HG03097 (cell line): Measurements from ENCODE around the gene CFD.
"Not testable (repeated sequence)": the region's sequence is repeated elsewhere in the genome, so short reads cannot be mapped to it uniquely, and the experiment has no call there.

ENCODE experiments used
- ATAC-seq: cut with Tn5 transposase; IDR thresholded peaks from one replicate; pipeline ENCODE4 v1.9.1; 2021; ENCODE audit not compliant: unreplicated experiment, low FRiP score

The CFD gene

DNA sequence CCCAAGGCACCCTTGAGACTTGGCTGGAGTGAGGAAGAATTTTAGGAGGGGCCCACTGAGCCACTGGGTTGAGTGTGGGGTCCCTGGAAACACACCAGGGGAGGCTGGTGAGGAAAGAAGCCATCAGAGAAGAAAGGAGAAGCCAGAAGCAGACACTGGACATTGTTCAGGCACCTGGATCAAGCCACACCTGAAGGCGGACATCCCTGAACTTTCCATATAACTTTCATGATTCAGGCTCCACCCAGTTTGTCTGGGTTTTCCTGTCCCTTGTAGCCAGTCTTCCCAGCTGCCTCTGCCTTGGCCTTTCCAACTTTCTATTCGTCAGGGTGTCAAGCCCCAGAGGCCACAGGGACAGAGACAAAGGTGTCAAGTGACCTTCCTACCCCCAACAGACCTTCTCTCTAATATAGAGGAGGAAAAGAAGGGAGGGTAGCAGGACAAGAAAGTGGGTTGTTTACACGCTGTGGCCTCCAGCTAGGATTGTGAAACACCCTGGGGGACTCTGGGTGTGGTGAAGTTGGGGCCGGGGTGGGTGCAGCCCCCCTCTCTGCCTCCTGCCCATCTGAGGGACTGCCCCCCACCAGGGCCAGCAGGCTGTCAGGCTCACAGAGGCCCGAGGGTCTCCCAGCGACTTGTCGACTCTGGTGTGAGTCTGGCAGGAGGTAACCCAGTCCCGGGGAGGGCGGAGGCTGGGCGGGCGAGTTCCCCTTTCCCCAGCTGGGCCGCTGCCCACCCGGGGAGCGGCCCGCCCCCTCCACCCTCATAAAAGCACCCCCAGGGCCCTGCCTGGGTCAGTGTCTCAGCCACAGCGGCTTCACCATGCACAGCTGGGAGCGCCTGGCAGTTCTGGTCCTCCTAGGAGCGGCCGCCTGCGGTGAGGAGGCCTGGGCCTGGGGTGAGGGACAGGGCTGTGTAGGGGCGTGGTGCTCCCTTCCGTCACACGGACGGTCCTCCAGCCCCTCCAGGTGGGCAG lies at the start of gene CFD:
CFD (plus strand) TSS at position 797 of the 976 bp plus-strand sequence; CDS start at position 823, 26 bp downstream.
- no peak for ATAC-seq

DNA sequence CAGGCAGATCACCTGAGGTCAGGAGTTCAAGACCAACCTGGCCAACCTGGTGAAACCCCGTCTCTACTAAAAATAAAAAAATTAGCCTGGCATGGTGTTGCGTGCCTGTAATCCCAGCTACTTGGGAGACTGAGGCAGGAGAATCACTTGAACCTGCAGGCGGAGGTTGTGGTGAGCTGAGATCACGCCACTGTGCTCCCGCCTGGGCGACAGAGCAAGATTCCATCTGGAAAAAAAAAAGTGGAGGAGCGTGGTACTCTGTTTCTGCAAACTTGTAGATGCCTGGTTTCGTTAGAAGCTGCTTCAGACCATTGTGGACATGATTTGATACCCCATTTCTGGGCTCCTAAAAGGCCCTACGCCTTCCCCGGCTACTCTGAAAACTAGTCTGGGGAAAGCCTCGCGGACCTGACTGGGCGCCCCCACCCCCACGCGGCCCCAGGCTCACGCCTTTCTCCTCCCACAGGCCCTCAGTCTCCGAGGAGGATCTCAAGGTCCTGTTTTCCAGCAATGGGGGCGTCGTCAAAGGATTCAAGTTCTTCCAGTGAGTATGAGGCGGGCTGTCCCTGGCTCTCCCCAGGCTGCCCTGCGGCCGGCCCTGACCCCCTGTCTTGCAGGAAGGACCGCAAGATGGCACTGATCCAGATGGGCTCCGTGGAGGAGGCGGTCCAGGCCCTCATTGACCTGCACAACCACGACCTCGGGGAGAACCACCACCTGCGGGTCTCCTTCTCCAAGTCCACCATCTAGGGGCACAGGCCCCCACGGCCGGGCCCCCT lies 49.2 kb upstream of the CFD start:
- no peak for ATAC-seq

DNA sequence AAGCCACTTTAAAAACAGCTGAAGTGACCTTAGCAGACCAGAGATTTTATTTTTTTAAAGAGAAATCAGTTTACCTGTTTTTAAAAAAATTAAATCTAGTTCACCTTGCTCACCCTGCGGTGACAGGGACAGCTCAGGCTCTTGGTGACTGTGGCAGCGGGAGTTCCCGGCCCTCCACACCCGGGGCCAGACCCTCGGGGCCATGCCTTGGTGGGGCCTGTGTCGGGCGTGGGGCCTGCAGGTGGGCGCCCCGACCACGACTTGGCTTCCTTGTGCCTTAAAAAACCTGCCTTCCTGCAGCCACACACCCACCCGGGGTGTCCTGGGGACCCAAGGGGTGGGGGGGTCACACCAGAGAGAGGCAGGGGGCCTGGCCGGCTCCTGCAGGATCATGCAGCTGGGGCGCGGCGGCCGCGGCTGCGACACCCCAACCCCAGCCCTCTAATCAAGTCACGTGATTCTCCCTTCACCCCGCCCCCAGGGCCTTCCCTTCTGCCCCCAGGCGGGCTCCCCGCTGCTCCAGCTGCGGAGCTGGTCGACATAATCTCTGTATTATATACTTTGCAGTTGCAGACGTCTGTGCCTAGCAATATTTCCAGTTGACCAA lies 48.5 kb upstream of the CFD start:
- no peak for ATAC-seq

DNA sequence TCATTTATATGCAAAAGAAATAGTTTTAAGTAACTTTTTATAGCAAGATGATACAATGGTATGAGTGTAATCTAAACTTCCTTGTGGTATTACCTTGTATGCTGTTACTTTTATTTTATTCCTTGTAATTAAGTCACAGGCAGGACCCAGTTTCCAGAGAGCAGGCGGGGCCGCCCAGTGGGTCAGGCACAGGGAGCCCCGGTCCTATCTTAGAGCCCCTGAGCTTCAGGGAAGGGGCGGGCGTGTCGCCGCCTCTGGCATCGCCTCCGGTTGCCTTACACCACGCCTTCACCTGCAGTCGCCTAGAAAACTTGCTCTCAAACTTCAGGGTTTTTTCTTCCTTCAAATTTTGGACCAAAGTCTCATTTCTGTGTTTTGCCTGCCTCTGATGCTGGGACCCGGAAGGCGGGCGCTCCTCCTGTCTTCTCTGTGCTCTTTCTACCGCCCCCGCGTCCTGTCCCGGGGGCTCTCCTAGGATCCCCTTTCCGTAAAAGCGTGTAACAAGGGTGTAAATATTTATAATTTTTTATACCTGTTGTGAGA lies 47.9 kb upstream of the CFD start:
- no peak for ATAC-seq

DNA sequence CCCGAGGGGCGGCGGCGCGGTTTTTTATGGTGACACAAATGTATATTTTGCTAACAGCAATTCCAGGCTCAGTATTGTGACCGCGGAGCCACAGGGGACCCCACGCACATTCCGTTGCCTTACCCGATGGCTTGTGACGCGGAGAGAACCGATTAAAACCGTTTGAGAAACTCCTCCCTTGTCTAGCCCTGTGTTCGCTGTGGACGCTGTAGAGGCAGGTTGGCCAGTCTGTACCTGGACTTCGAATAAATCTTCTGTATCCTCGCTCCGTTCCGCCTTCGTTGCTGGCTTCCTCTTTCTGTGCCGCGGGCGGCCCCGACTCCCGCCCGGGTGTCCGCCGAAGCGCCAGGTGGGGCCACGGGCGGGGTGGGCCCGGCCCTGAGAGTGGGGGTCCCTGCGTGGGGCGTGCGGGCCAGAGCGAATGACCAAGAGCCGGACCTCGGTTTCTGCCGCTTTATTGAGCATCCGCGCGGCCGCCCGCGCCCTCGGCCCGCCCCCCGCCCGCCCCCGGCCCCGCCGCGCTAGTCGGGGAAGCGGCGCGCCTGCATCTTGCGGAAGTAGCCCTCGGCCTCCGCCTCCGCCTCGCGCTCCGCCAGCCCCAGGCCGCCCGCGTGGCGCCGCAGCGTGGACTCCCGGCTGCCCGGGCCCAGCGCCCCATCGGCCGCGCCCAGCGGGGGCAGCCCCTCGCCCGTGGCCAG lies 47.3 kb upstream of the CFD start:
- no peak for ATAC-seq

DNA sequence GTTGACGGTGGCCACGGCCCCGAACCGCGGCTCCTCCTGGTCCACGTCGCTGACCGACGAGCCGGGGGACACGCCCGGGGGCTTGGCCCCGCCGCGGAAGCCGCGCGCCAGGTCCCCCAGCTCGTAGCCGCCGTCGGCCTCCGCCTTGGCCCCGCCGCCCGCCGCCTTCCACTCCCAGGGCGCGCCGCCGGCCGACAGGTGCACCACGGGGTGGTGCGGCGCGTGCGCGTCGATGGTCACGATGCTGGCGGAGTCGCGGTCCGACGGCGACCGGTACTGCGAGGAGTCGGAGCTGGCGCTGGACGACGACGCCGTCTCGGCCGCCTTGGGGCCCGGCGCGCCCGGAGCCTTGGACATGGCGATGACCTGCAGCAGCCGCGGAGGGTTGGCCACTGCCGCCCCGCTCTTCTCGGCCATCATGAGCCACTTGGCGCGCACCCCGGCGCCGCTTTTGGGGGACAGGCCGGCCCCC lies 46.7 kb upstream of the CFD start:
- no peak for ATAC-seq

DNA sequence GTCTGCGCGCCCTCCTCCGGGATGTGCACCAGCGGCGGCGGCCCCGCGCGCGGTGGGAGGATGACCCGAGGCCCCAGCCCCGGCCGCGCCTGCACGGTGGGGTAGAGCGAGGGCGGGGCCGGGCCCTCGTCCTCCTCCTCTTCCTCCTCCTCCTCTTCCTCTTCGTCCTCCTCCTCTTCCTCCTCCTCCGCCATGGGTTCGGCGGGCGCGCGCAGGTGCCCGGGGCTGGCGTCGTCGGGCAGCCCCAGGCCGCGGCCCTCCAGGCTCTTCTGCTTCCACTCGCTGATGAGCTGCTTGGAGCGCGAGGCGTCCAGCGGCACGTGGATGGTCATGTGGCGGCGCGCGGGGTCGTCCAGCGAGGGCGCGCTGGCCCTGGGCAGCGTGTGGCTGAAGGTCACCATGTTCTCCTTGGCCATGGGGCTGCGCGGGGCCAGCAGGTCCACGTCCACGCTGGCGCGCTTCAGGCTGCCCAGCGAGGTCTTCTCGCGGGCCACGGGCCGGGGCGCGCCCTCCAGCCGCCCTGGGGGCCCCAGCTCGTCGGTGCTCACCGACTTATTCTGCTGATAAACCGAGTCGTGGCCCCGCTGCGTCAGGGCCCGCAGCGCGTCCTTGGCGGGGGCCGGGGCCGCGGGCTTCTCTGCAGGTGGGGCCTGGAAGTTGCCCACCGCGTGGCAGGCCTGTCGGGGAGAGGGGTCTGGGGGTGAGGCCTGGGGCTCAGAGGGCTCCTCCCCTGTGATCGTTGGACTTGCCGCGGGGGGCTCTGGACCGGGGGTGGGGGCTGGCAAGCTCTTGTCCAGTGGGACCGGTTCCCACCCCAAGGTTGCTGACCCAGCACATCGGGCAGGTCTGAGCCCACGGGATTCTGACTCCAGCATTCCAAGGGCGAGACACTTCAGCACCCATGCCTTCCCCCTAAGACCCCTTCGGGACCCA lies 46.0 kb upstream of the CFD start:
- ATAC-seq, result no peak

DNA sequence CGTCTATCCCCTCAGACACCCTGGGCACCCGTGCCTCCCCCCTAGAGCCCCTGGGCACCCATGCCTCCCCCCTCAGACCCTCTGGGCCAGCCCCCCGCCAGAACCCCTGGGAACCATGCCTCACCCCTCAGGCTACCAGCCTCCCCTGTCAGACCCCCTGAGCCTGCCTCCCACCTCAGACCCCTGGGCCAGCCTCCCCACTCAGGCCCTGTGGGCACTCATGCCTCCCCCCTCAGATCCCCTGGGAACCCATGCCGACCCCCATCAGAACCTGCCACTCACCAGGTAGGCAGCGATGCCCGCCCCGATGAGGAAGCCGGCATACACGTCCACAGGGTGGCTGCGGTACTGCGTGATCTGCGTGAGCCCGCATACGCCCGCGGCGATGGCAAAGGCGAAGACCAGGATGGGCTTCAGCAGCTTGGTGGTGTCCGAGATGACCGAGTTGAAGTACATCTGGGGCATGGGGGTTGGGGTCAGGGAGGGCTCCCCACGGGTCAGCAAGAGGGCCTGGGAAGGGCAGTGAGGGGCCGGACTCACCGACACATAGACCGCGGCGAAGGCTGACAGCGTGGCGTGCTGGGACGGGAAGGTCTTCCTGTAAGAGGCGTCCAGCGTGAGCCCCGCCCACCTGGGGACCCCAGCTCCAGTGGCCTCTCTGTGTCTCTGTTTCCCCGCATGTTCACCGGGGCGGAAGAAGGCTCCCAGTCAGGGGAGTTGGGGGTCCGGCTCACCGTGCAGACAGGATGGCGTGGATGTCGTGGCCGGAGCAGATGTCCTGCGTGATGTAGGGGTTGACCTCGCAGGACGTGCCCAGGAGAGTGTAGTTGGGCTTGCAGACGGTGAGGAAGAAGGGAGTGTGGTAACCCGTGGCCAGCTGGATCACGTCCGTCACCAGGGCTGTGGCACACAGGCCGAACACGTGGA lies 45.0 kb upstream of the CFD start:
- ATAC-seq, result no peak

DNA sequence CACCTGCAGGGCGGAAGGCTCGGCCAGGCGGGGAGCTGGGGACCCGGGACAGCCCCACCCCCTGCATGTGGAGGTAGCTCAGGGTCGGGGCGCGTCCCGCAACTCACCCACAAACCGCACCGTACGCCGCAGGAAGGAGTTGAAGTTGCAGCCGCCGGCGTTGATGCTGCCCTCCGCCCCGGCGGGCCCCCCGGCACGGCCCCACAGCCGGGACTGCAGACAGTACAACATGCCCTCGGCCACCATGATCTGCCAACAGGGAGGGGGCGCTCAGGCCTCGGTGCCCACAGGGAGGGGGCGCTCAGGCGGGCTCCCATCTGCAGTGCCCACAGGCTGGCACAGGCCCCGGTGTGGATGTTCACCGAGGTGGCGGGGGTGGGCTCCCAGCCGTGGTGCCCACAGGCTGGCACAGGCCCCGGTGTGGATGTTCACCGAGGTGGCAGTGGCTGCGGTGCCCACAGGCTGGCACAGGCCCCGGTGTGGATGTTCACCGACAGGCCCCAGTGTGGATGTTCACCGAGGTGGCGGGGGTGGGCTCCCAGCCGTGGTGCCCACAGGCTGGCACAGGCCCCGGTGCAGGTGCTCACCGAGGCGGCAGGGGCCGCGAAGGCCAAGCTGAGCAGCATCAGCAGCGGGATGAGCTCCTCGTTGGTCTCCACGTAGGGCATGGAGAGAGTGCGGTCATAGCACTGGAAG lies 44.2 kb upstream of the CFD start:
- no peak for ATAC-seq

DNA sequence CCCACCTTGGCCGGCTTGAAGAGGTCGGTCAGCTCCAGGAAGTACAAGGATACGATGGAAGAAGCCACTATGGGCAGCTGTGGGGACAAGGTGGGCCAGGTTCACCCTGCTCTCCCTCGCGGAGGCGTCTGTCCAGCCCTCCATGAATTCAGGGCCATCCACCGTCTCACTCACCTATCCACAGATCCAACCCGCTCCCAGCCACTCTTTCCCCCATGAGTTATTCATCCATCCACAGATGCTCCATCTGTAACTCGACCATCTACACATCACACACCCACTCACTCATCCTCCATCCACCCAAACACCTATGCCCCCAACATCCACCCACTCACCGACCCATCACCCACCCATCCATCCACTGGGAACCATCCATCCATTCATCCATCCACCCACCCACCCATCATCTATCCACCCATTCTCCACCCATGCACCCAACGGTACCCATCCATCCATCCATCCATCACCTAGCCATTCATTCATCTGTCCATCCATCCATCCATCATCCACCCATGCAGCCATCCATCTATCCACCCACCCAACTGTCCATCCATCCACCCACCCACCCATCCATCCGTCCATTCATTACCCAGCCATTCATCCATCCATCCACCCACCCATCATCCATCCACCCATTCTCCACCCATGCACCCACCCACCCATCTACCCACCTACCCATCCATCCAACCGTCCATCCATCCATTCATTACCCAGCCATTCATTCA lies 43.5 kb upstream of the CFD start:
- no peak for ATAC-seq

DNA sequence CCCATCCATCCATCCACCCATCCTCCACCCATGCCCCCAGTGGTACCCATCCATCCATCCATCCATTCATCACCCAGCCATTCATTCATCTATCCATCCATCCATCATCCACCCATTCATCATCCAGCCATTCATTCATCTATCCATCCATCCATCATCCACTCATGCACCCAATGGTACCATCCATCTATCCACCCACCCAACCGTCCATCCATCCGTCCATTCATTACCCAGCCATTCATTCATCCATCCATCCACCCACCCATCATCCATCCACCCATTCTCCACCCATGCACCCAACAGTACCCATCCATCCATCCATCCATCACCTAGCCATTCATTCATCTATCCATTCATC lies 43.0 kb upstream of the CFD start:
- ATAC-seq, result no peak

DNA sequence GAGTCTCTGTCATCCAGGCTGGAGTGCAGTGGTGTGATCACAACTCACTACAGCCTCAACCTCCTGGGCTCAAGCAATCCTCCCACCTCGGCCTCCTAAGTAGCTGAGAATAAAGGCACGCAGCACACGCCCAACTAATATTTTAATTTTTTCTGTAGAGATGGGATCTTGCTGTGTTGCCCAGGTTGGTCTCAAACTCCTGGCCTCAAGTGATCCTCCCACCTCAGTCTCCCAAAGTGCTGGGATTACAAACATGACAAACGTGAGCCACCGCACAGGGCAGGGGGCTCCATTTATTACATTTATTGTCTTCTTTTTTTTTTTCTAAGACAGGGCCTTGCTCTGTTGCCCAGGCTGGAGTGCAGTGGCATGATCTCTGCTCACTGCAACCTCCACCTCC lies 39.3 kb upstream of the CFD start:
- ATAC-seq, result not testable (repeated sequence)

DNA sequence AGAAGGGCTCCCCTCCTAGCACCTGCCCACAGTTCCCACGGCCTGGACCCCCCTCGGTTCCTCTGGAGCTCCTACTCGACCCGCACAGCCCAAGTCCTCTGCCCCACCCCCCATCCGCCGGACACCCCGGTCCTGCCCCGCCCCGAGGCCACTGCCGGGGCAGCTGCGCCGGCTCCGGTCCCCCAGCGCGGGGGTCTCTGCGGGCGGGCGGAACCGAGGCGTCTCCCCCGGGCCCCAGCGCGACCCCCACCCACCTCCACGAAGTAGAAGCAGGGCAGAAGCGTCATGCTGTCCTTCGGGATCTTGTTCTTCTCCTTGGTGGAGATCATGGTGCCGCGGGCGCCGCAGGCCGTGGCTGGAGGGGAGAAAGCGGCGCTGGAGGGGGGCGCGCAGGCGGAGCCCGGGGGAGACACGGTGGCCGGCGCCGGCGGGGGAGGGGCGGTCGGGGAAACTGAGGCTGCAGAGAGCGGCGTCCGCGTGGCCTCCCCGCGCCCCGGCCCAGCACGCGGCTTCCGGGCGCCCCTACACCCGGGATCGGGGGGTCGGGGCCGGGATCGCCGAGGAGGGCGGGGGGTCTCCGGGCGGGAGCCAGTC lies 38.1 kb upstream of the CFD start:
- ATAC-seq, result no peak

DNA sequence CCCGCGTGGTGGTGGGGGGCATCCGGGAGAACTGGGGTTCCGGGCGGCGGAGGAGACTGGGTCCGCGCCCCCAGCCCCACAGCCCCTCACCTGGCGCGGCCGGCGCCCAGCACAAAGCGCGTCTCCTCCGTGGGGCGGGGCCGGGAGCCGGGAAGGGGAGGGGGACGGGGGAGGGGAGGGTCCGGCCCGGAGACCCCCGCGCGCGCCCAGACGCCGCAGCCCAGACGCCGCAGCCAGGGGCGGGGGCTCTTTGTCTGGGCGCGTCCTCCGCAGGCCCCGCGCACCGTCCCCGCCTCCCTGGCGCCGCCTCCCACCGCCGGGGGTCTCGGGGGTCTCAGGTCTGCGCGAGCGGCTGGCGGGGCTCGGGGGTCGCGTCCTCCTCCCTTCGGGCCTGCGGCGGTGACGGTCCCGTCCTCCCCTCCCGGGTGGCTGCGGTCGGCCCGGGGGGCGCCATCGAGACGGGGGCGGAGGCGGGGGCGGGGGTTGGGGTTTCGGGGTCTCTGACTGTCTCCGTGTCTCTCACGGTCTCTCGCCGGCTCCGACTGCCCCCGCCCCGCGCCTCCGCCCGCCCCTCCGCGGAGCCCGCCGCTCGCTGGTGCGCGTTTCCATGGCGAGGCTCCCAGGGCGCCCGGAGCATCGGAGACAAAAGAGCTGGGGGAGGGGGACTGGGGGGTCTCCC lies 37.5 kb upstream of the CFD start, which contains the start of gene PLPPR3:
PLPPR3 (minus strand) TSS at position 131 of the 679 bp plus-strand sequence. CDS start 396 bp downstream, outside the sequence.
- no peak for ATAC-seq

DNA sequence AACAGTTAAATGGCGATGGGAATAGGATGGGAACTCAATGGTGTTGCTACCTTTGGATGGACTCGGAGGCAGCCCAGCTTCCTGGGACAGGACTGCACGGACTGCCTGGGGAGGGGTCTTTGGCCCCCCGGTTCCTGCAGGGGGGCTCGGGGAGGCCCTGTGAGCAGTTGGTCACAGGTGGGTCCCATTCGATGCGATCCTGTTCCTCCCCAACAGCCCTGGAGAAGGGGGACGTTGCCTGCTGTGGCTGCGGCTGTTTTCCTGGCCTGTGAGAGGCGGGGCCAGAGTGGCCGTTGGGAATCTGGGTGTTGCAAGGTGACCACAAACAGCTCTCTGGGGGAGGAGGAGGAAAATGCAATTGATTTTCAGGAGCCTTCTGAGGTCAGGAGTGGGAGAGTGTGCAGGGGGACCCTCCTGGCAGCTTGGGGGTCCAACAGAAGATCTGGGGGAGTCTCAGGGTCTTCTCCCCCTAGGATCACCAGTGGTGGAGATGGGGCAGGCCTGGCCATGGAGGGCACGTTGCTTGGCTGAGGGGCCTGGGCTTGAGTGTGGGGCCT lies 35.8 kb upstream of the CFD start:
- ATAC-seq, result no peak

DNA sequence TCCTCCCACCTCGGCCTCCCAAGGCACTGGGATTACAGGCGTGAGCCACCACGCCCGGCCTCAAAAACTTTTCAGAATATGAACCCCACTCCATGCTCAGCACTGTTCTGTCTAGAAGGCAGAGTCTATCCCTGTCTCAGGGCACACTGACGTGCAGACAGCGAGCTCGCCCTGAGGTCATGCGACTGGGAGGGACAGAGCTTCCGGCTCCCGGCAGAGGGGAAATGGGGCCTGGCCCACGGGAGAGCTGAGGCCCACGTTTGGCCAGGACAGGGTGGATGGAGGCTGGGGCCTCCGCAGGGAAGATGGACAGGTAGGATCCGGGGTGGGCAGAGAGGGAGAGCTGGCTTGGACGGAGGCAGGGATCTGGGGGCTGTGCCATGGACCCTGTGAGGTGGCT lies 34.6 kb upstream of the CFD start:
- ATAC-seq, result no peak
